ENCODE results near the gene CWC27.

- TF ChIP-seq CTCF (IDR thresholded peaks at IDR 0.05 in 2 of 3, conservative IDR thresholded peaks at IDR 0.05 in 1 of 3; ENCODE audit: insufficient read depth in 2 of 3, low read depth in 1 of 3, low read length in 3 of 3) (no peak), ZNF785 (CRISPR knock-in tag; IDR thresholded peaks at IDR 0.05) (no peak), PATZ1 (CRISPR knock-in tag; IDR thresholded peaks at IDR 0.05; ENCODE audit: borderline replicate concordance) (no peak), ELF2 (CRISPR knock-in tag; IDR thresholded peaks at IDR 0.05) (no peak), CEBPZ (IDR thresholded peaks at IDR 0.05; ENCODE audit: borderline replicate concordance, low read depth, low read length) (no peak)
These were observed 278.5 kb downstream of the CWC27 start for GRCh38 chr5:65047225-65047624.

All from K562 (cell line).